Adrenal gland (tissue), 5 donors: ENCODE data around the gene STOM.

Source experiments
- POLR2A ChIP-seq, 2 donors: fragments of 450-650 bp; IDR thresholded peaks; one replicate each; pipeline ENCODE4 v1.6.1; 2017; ENCODE audit warnings: antibody characterized with exemption in 2 of 2, mild to moderate bottlenecking in 2 of 2, moderate library complexity in 1 of 2
- TF ChIP-seq, protein P1 (sequence below), 6 experiments: fragments of 450-650 bp in 4 of 6; fragments of 200-600 bp in 2 of 6; sonication (generic) in 1 of 6; IDR thresholded peaks; 1 replicate in 5 of 6; 2 replicates in 1 of 6; pipeline versions ENCODE4 v1.5.1 to v1.8.0; 2016 to 2021; ENCODE audit warnings: antibody characterized with exemption in 6 of 6, mild to moderate bottlenecking in 2 of 6, moderate library complexity in 1 of 6
- donor health status: DM: no; HTN: no; CAD: no.

- TF ChIP-seq, protein P1, sequence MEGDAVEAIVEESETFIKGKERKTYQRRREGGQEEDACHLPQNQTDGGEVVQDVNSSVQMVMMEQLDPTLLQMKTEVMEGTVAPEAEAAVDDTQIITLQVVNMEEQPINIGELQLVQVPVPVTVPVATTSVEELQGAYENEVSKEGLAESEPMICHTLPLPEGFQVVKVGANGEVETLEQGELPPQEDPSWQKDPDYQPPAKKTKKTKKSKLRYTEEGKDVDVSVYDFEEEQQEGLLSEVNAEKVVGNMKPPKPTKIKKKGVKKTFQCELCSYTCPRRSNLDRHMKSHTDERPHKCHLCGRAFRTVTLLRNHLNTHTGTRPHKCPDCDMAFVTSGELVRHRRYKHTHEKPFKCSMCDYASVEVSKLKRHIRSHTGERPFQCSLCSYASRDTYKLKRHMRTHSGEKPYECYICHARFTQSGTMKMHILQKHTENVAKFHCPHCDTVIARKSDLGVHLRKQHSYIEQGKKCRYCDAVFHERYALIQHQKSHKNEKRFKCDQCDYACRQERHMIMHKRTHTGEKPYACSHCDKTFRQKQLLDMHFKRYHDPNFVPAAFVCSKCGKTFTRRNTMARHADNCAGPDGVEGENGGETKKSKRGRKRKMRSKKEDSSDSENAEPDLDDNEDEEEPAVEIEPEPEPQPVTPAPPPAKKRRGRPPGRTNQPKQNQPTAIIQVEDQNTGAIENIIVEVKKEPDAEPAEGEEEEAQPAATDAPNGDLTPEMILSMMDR (IDR thresholded peaks at IDR 0.05) = no peak
- TF ChIP-seq POLR2A (IDR thresholded peaks at IDR 0.05) = no peak
Observed at GRCh38 chr9:121360601-121361374, 9.3 kb downstream of the STOM start.
